MCF 10A (cell line): ENCODE measurements around the gene TMEM135. TPM values are rescaled to one million over a fixed set of nuclear protein-coding genes. Genes with fewer than 3 reads are reported as not detected.

Experiments
- BruUV-seq: library from RNA; stranded (reverse); fragments of 400-500 nt; replicated peaks from 2 replicates; lab custom pipeline; 2021; lab: Mats Ljungman, UMichigan
- CTCF ChIA-PET: fragments of 300-600 bp; sonication (Branson Sonifier 250); formaldehyde crosslinking; extraction: SDS; loops from one replicate; lab custom pipeline; 2021; ENCODE audit warnings: antibody characterized with exemption, inconsistent platforms; lab: Yijun Ruan, JAX
- POLR2A ChIA-PET: fragments of 300-600, 350-650 bp; sonication (Branson Sonifier 250); formaldehyde crosslinking; extraction: SDS; loops from one replicate; lab custom pipeline; 2020; ENCODE audit warnings: antibody characterized with exemption, inconsistent platforms; lab: Yijun Ruan, JAX
- DNase-seq: peaks from one replicate; pipeline ENCODE4 v3.0.0-alpha.2; 2018; ENCODE audit not compliant: unreplicated experiment
- H3K27ac Mint-ChIP-seq: one replicate; pipeline ENCODE4 v1.8.0; 2022; ENCODE audit warnings: mild to moderate bottlenecking, low read depth, mixed read lengths; ENCODE audit not compliant: unreplicated experiment
- H3K27me3 Mint-ChIP-seq: one replicate; pipeline ENCODE4 v1.8.0; 2022; ENCODE audit warnings: mixed read lengths; ENCODE audit not compliant: insufficient read depth, unreplicated experiment
- H3K36me3 Mint-ChIP-seq: one replicate; pipeline ENCODE4 v1.8.0; 2022; ENCODE audit warnings: mild to moderate bottlenecking, moderate library complexity, mixed read lengths; ENCODE audit not compliant: insufficient read depth, unreplicated experiment
- H3K4me1 Mint-ChIP-seq: one replicate; pipeline ENCODE4 v1.8.0; 2022; ENCODE audit warnings: mixed read lengths; ENCODE audit not compliant: insufficient read depth, unreplicated experiment
- H3K4me3 Mint-ChIP-seq: one replicate; pipeline ENCODE4 v1.8.0; 2022; ENCODE audit warnings: mild to moderate bottlenecking, moderate library complexity, mixed read lengths; ENCODE audit not compliant: unreplicated experiment
- H3K9me3 Mint-ChIP-seq: one replicate; pipeline ENCODE4 v1.8.0; 2022; ENCODE audit warnings: mixed read lengths; ENCODE audit not compliant: unreplicated experiment
- intact Hi-C: fragments of 100-400 bp; cut with micrococcal nuclease; formaldehyde crosslinking; loops from 2 replicates; pipeline ENCODE4 v1.14.1; 2022
- total RNA-seq: library from RNA; stranded (reverse); gene quantifications from 2 replicates; pipeline ENCODE4 v1.2.3, GENCODE V29; 2022
- TF ChIP-seq, protein P1 (sequence below): fragments of 200-600 bp; IDR thresholded peaks from one replicate; pipeline ENCODE4 v1.8.0; 2022; ENCODE audit warnings: antibody characterized with exemption, mild to moderate bottlenecking; ENCODE audit not compliant: unreplicated experiment

TMEM135 gene
- total RNA-seq, 1 experiment from 2014 or later = 10.7 TPM

DNA sequence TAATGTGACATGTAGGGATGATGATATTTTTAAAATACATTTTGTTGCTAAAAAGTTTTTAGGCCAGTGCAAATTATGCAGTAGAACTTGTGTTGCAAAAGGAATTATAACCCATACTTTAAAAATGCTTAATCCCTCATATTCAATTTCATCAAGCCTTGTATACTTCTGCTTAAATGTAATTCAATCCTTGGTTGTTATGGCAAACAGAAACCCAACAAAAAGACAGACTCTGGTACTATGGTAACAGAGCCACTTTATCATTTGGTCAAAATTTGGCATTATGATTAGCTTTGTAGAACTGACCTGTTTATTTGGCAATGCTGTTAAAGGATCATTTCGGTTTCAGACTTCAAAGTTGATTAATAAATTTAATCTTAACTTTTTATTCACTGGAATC lies 284.8 kb downstream of the TMEM135 start:
- Mint-ChIP-seq H3K9me3 (no peaks in the 10 kb centered on the region), H3K27ac (no peak overlapping the region), H3K27me3 (no peaks in the 10 kb centered on the region), H3K4me1 (no peaks in the 10 kb centered on the region), H3K4me3 (no peak overlapping the region), H3K36me3 (peaks cover 20% of the 10 kb centered on the region)
- ChIA-PET POLR2A (interaction anchor here (0.8 kb wide), 1 partner anchor 11 kb away, joined by 3 read pairs; no protein-coding TSS in a partner anchor), CTCF (interaction anchor here (0.6 kb wide), 1 partner anchor 37 kb away, joined by 3 read pairs; no protein-coding TSS in a partner anchor)
- no TSS peak for BruUV-seq
- TF ChIP-seq, protein P1, sequence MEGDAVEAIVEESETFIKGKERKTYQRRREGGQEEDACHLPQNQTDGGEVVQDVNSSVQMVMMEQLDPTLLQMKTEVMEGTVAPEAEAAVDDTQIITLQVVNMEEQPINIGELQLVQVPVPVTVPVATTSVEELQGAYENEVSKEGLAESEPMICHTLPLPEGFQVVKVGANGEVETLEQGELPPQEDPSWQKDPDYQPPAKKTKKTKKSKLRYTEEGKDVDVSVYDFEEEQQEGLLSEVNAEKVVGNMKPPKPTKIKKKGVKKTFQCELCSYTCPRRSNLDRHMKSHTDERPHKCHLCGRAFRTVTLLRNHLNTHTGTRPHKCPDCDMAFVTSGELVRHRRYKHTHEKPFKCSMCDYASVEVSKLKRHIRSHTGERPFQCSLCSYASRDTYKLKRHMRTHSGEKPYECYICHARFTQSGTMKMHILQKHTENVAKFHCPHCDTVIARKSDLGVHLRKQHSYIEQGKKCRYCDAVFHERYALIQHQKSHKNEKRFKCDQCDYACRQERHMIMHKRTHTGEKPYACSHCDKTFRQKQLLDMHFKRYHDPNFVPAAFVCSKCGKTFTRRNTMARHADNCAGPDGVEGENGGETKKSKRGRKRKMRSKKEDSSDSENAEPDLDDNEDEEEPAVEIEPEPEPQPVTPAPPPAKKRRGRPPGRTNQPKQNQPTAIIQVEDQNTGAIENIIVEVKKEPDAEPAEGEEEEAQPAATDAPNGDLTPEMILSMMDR = no peak
- intact Hi-C loops = no loop called here
- no peak for DNase-seq

- Mint-ChIP-seq H3K27me3 (no peaks in the 10 kb centered on the region), H3K27ac (no peak overlapping the region), H3K4me1 (no peaks in the 10 kb centered on the region), H3K36me3 (peaks cover 24% of the 10 kb centered on the region), H3K9me3 (no peaks in the 10 kb centered on the region), H3K4me3 (no peak overlapping the region)
- TF ChIP-seq, protein P1 = no peak
- ChIA-PET CTCF (interaction anchor here (0.5 to 0.6 kb wide), 2 partner anchors 12 to 1125 kb away, joined by 3 to 4 read pairs; no protein-coding TSS in a partner anchor), POLR2A (interaction anchor here (0.7 to 0.9 kb wide), 2 partner anchors 27 to 850 kb away, joined by 4 read pairs; no protein-coding TSS in a partner anchor)
- no peak for DNase-seq
- intact Hi-C loops = no loop called here
- no TSS peak for BruUV-seq
Observed at GRCh38 chr11:87323899-87324298, 286.2 kb downstream of the TMEM135 start.

GRCh38 chr11:87324817-87325489 lies 287.2 kb downstream of the TMEM135 start:
- intact Hi-C loops = no loop called here
- Mint-ChIP-seq H3K4me1 (no peaks in the 10 kb centered on the region), H3K4me3 (no peak overlapping the region), H3K36me3 (peaks cover 26% of the 10 kb centered on the region), H3K27me3 (no peaks in the 10 kb centered on the region), H3K27ac (no peak overlapping the region), H3K9me3 (no peaks in the 10 kb centered on the region)
- ChIA-PET POLR2A (interaction anchor here (0.6 to 0.9 kb wide), 2 partner anchors 26 to 50 kb away, joined by 4 read pairs; no protein-coding TSS in a partner anchor), CTCF (interaction anchor here (0.9 kb wide), 1 partner anchor 69 kb away, joined by 3 read pairs; no protein-coding TSS in a partner anchor)
- DNase-seq = no peak
- BruUV-seq = no TSS peak
- TF ChIP-seq, protein P1 = no peak

GRCh38 chr11:87325490-87325872 lies 287.7 kb downstream of the TMEM135 start:
- ChIA-PET CTCF (interaction anchor here (0.7 to 0.9 kb wide), 2 partner anchors 68 to 94 kb away, joined by 3 read pairs; no protein-coding TSS in a partner anchor), POLR2A (no interaction called here)
- no peaks in the 10 kb centered on the region for H3K4me1 Mint-ChIP-seq
- no peaks in the 10 kb centered on the region for H3K9me3 Mint-ChIP-seq
- no TSS peak for BruUV-seq
- H3K27me3 Mint-ChIP-seq = no peaks in the 10 kb centered on the region
- H3K36me3 Mint-ChIP-seq = peaks cover 26% of the 10 kb centered on the region
- TF ChIP-seq, protein P1 = no peak
- H3K27ac Mint-ChIP-seq = no peak overlapping the region
- intact Hi-C loops = no loop called here
- no peak overlapping the region for H3K4me3 Mint-ChIP-seq
- no peak for DNase-seq
